IMR-90 (cell line): ENCODE data around the gene NUP205. TPM values are rescaled to one million over a fixed set of nuclear protein-coding genes. Genes with fewer than 3 reads are reported as not detected.

Experiments used
- ATAC-seq: fragments of 200-7000 bp; cut with Tn5 transposase; 2 replicates; pipeline ENCODE4 v1.9.1; 2020; ENCODE audit warnings: low read depth, mild to moderate bottlenecking, moderate library complexity
- BruUV-seq: library from RNA; stranded (reverse); fragments of 400-500 nt; replicated peaks from 2 replicates; lab custom pipeline; 2021; lab: Mats Ljungman, UMichigan
- CTCF ChIA-PET: fragments of 300-600 bp; formaldehyde crosslinking; extraction: SDS; loops from one replicate; lab custom pipeline; 2021; ENCODE audit warnings: antibody characterized with exemption; lab: Yijun Ruan, JAX
- POLR2A ChIA-PET: fragments of 300-600 bp; sonication (Branson Sonifier 250); formaldehyde crosslinking; loops from one replicate; lab custom pipeline; 2022; ENCODE audit warnings: antibody characterized with exemption; ENCODE audit not compliant: unreplicated experiment; lab: Charles Lee
- DNase-seq: peaks from one replicate; pipeline ENCODE4 v3.0.0; 2013
- H2AFZ ChIP-seq: replicated peaks from 2 replicates; pipeline ENCODE3; 2013; ENCODE audit warnings: low read length, mild to moderate bottlenecking; ENCODE audit not compliant: poor library complexity
- H2AK5ac ChIP-seq: 2 replicates; pipeline ENCODE4 v1.6.1; 2013; ENCODE audit warnings: low read depth, low read length, inconsistent platforms
- H2AK9ac ChIP-seq: replicated peaks from 2 replicates; pipeline ENCODE3; 2013; ENCODE audit warnings: mild to moderate bottlenecking, low read depth, low read length, moderate library complexity; ENCODE audit not compliant: poor library complexity
- H2BK120ac ChIP-seq: 2 replicates; pipeline ENCODE4 v1.6.1; 2013; ENCODE audit warnings: low read depth, low read length, inconsistent platforms
- H2BK15ac ChIP-seq: 3 replicates; pipeline ENCODE4 v1.6.1; 2013; ENCODE audit warnings: low read depth, low read length, inconsistent platforms
- H2BK20ac ChIP-seq: 2 replicates; pipeline ENCODE4 v1.6.1; 2013; ENCODE audit warnings: low read depth, mild to moderate bottlenecking, inconsistent platforms, low read length, moderate library complexity
- H2BK5ac ChIP-seq: 2 replicates; pipeline ENCODE4 v1.6.1; 2013; ENCODE audit warnings: mild to moderate bottlenecking, low read depth, low read length, inconsistent platforms; ENCODE audit not compliant: poor library complexity, severe bottlenecking
- H3K14ac ChIP-seq: replicated peaks from 2 replicates; pipeline ENCODE4 v1.6.1; 2013; ENCODE audit warnings: low read depth, low read length, inconsistent platforms
- H3K18ac ChIP-seq: 2 replicates; pipeline ENCODE4 v1.6.1; 2013; ENCODE audit warnings: low read depth, low read length, control low read depth
- H3K23ac ChIP-seq: 2 replicates; pipeline ENCODE4 v1.6.1; 2013; ENCODE audit warnings: low read depth, low read length, inconsistent platforms
- H3K27ac ChIP-seq: 2 replicates; pipeline ENCODE4 v1.5.1; 2013; ENCODE audit warnings: mild to moderate bottlenecking, control low read depth, low read length; ENCODE audit not compliant: insufficient read depth
- H3K27me3 ChIP-seq: 2 replicates; pipeline ENCODE4 v1.6.1; 2013; ENCODE audit warnings: low read length; ENCODE audit not compliant: control insufficient read depth, insufficient read depth
- H3K36me3 ChIP-seq: 2 replicates; pipeline ENCODE4 v1.6.1; 2013; ENCODE audit warnings: low read length, mixed read lengths; ENCODE audit not compliant: control insufficient read depth, insufficient read depth
- H3K4ac ChIP-seq: 2 replicates; pipeline ENCODE4 v1.6.1; 2013; ENCODE audit warnings: low read depth, low read length, inconsistent platforms
- H3K4me1 ChIP-seq: 2 replicates; pipeline ENCODE4 v1.6.1; 2013; ENCODE audit warnings: low read length, mixed read lengths; ENCODE audit not compliant: control insufficient read depth, insufficient read depth
- H3K4me2 ChIP-seq: 2 replicates; pipeline ENCODE4 v1.6.1; 2013; ENCODE audit warnings: low read depth, mild to moderate bottlenecking, control low read depth, low read length, moderate library complexity
- H3K4me3 ChIP-seq: 2 replicates; pipeline ENCODE4 v1.5.1; 2013; ENCODE audit warnings: low read depth, mild to moderate bottlenecking, control low read depth, low read length, moderate library complexity; ENCODE audit not compliant: insufficient read depth
- H3K56ac ChIP-seq: 2 replicates; pipeline ENCODE4 v1.6.1; 2013; ENCODE audit warnings: low read length, inconsistent platforms; ENCODE audit not compliant: insufficient read depth; ENCODE audit errors: extremely low read depth
- H3K79me1 ChIP-seq, 2 experiments: 2 replicates each; pipeline ENCODE4 v1.6.1; 2013; ENCODE audit warnings: low read length in 2 of 2, inconsistent platforms in 1 of 2, low read depth in 1 of 2
- H3K9ac ChIP-seq: 2 replicates; pipeline ENCODE4 v1.6.1; 2013; ENCODE audit warnings: low read depth, low read length, control low read depth
- H3K9me1 ChIP-seq: 2 replicates; pipeline ENCODE4 v1.6.1; 2013; ENCODE audit warnings: low read length, inconsistent platforms; ENCODE audit not compliant: insufficient read depth
- H3K9me3 ChIP-seq: 2 replicates; pipeline ENCODE4 v1.6.1; 2013; ENCODE audit warnings: low read length; ENCODE audit not compliant: control insufficient read depth, insufficient read depth
- H4K20me1 ChIP-seq: 2 replicates; pipeline ENCODE4 v1.6.1; 2013; ENCODE audit warnings: low read length, inconsistent platforms; ENCODE audit not compliant: insufficient read depth
- H4K5ac ChIP-seq: 2 replicates; pipeline ENCODE4 v1.6.1; 2013; ENCODE audit warnings: mild to moderate bottlenecking, low read depth, low read length, control low read depth
- H4K8ac ChIP-seq, 2 experiments: 2 replicates each; pipeline ENCODE4 v1.6.1; 2013; ENCODE audit warnings: low read depth in 2 of 2, low read length in 2 of 2, control low read depth in 1 of 2, inconsistent platforms in 1 of 2
- H4K91ac ChIP-seq: 2 replicates; pipeline ENCODE4 v1.6.1; 2013; ENCODE audit warnings: low read depth, low read length, inconsistent platforms; ENCODE audit not compliant: insufficient read depth
- BHLHE40 ChIP-seq: fragments of 150-350 bp; IDR thresholded peaks from 2 replicates; pipeline ENCODE4 v1.6.1; 2016; ENCODE audit warnings: mild to moderate bottlenecking, low read depth, low read length
- CEBPB ChIP-seq: IDR thresholded peaks from 2 replicates; pipeline ENCODE4 v1.6.1; 2012; ENCODE audit warnings: low read depth, low read length, improper control_type of control experiment
- WGBS, 2 experiments: methylation state at CpG; one replicate each; pipeline versions ENCODE4 v1.1.5 to v1.1.7; 2013; ENCODE audit warnings: missing lambda C conversion rate in 2 of 2; ENCODE audit not compliant: insufficient read length in 1 of 2; ENCODE audit errors: extremely low coverage in 2 of 2; 5-methylcytosine and 5-hydroxymethylcytosine counted together
- dilution Hi-C: fragments of 300-500 bp; cut with HindIII; formaldehyde crosslinking; loops from one replicate; pipeline ENCODE4 v1.14.3; 2018; ENCODE audit warnings: low sequenced_read_pairs; ENCODE audit not compliant: unreplicated experiment
- in situ Hi-C: fragments of 300-500 bp; cut with MboI; formaldehyde crosslinking; loops from 3 replicates; pipeline ENCODE4 v1.14.3; 2019; ENCODE audit warnings: low sequenced_read_pairs, inconsistent platforms, mixed read lengths
- intact Hi-C: fragments of 100-400 bp; cut with micrococcal nuclease; formaldehyde crosslinking; loops from 2 replicates; pipeline ENCODE4 v1.10.0; 2022
- polyA plus RNA-seq, 3 experiments: library from polyadenylated mRNA; depleted of rRNA; stranded (reverse); fragments of >200 nt; gene quantifications; 2 replicates each; pipeline ENCODE4 v1.2.3, GENCODE V29; 2012; ENCODE audit warnings: low replicate concordance in 1 of 3
- total RNA-seq: library from RNA; depleted of rRNA; stranded (reverse); fragments of >200 nt; gene quantifications from 2 replicates; pipeline ENCODE4 v1.2.3, GENCODE V29; 2012

Gene NUP205
- total and polyA plus RNA-seq, 2 of the 4 experiments (the other 2 are of a cell fraction) = 29.5 to 84.6 TPM

DNA sequence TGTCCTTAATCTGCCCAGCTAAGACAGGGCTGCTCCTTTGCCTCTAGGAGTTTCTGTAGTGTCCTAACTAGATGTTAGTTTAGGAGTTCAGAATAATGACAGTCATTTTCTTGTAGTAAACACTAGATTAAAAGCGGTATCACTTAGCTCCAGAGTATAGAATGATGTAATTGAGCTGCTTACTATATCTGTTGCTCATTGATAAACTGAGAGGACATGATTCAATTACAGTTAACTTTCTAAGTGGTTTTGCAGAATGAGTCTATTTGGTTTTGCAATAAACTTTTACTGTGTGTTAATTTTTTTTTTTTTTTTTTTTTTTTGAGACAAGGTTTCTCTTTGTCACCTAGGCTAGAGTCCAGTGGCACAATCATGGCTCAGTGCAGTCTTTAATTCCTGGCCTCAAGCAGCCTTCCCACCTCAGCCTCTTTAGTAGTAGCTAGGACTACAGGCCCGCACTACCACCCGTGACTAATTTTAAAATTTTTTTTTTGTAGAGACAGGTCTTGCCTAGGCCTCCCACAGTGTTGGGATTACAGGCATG, 106.4 kb downstream of the NUP205 start:
- no peaks in the 10 kb centered on the region for H3K27me3 ChIP-seq
- BruUV-seq = no TSS peak
- H3K27ac ChIP-seq = peak overlapping the region; percentile 100
- H3K4me1 ChIP-seq = peaks cover 9% of the 10 kb centered on the region
- in situ Hi-C loops = no loop called here
- no peak overlapping the region for H2AK9ac ChIP-seq
- intact Hi-C loops = loop anchor here (5.0 to 10.0 kb wide), 2 partner anchors 42 to 1211 kb away; no protein-coding TSS in a partner anchor
- H3K79me1 ChIP-seq = peaks cover 8 to 39% of the 10 kb centered on the region in 2 experiments; a peak in 3 of 4 replicates
- CTCF ChIA-PET = interaction anchor here (0.6 to 3.1 kb wide), 4 partner anchors 9 to 314 kb away, joined by 4 to 24 read pairs (median 10); no protein-coding TSS in a partner anchor
- no CpG with 5 or more reads among the region's 3 CpGs for WGBS, 2 experiments
- POLR2A ChIA-PET = interaction anchor here (0.6 kb wide), 1 partner anchor 43 kb away, joined by 3 read pairs; no protein-coding TSS in a partner anchor
- dilution Hi-C loops = no loop called here
- H3K56ac ChIP-seq = no peak overlapping the region
- H3K4me3 ChIP-seq = no peak overlapping the region
- 0 out of 2 replicates have a peak overlapping the region, but pooled peaks have one; percentile 73 for H2BK20ac ChIP-seq
- no peak; the same call in 1 of the 2 replicates for ATAC-seq
- peak overlapping the region in 1 of 2 experiments; percentile 23; a peak in 1 of 4 replicates for H4K8ac ChIP-seq
- H3K9me3 ChIP-seq = no peaks in the 10 kb centered on the region
- no peak overlapping the region for H3K9ac ChIP-seq
- peak overlapping the region; percentile 55; the same call in 1 of the 2 replicates for H3K4ac ChIP-seq
- H2AK5ac ChIP-seq = no peak overlapping the region; the same call in 1 of the 2 replicates
- no peak overlapping the region for H3K18ac ChIP-seq
- H2AFZ ChIP-seq = no peak overlapping the region
- H3K14ac ChIP-seq = peak overlapping the region; percentile 76
- H3K9me1 ChIP-seq = peaks cover 13% of the 10 kb centered on the region
- H3K36me3 ChIP-seq = no peaks in the 10 kb centered on the region
- H4K20me1 ChIP-seq = peaks cover 10% of the 10 kb centered on the region; the same call in 1 of the 2 replicates
- H2BK5ac ChIP-seq = peak overlapping the region; percentile 97
- H4K91ac ChIP-seq = no peak overlapping the region
- peak overlapping the region; percentile 60; the same call in 1 of the 2 replicates for H4K5ac ChIP-seq
- no peak overlapping the region; the same call in 1 of the 2 replicates for H2BK120ac ChIP-seq
- H2BK15ac ChIP-seq = 0 out of 3 replicates have a peak overlapping the region, but pooled peaks have one; percentile 2
- TF ChIP-seq BHLHE40 (no peak), CEBPB (peak; percentile 81)
- peak overlapping the region; percentile 62 for H3K4me2 ChIP-seq
- DNase-seq = peak; percentile 72
- peak overlapping the region; percentile 86; the same call in 1 of the 2 replicates for H3K23ac ChIP-seq
